ENCODE measurements around the gene ARHGDIG. TPM values are rescaled to one million over a fixed set of nuclear protein-coding genes. Genes with fewer than 3 reads are reported as not detected.
A peak's percentile ranks its signal among the peaks of the same experiment; 100 is the strongest.

Gene ARHGDIG
- total and polyA plus RNA-seq, 9 of the 15 experiments (the other 6 are each of a cell fraction or from before 2014, with no cell fraction given): 0.36 to 2.5 (median 0.64) TPM; not detected in 2

- TF ChIP-seq SFPQ (IDR thresholded peaks at IDR 0.05; ENCODE audit: low read depth, low read length): no peak
- peak; percentile 99 for TF ChIP-seq HES1 (IDR thresholded peaks at IDR 0.05; ENCODE audit: low read depth)
- TF ChIP-seq RBM15 (IDR thresholded peaks at IDR 0.05; ENCODE audit: insufficient read depth, low read length): no peak
- no peak for TF ChIP-seq NFIX (CRISPR knock-in tag; IDR thresholded peaks at IDR 0.05; ENCODE audit: low read depth)
- TF ChIP-seq NR0B1 (IDR thresholded peaks at IDR 0.05; ENCODE audit: partially characterized antibody): no peak
- no peak for TF ChIP-seq ZKSCAN3 (CRISPR knock-in tag; IDR thresholded peaks at IDR 0.05)
- 0 out of 4 replicates have a peak, but pooled peaks of 1 of the 2 experiments have one; percentile 63 for TF ChIP-seq BCLAF1 (IDR thresholded peaks at IDR 0.05; ENCODE audit: borderline replicate concordance in 1 of 2, control insufficient read depth in 1 of 2, low read depth in 2 of 2, low read length in 1 of 2)
- TF ChIP-seq ZBTB7A (IDR thresholded peaks at IDR 0.05; ENCODE audit: borderline replicate concordance, control insufficient read depth, low read depth, low read length): no peak
- TF ChIP-seq MCM2 (IDR thresholded peaks at IDR 0.05; ENCODE audit: low read depth): no peak
- TF ChIP-seq PKNOX1 (IDR thresholded peaks at IDR 0.05): peak; percentile 84
- TF ChIP-seq ZNF79 (CRISPR knock-in tag; IDR thresholded peaks at IDR 0.05; ENCODE audit: low read depth): no peak
- no peak for TF ChIP-seq POLR2AphosphoS2 (IDR thresholded peaks at IDR 0.05; ENCODE audit: low read length)
- TF ChIP-seq CTCFL (IDR thresholded peaks at IDR 0.05; ENCODE audit: borderline replicate concordance, insufficient read depth, low read depth, low read length, poor library complexity, severe bottlenecking): no peak
These were observed 44.3 kb downstream of the ARHGDIG start (continued) for GRCh38 chr16:324451-325334.
